Stimulated activated CD8-positive, alpha-beta memory T cell treated with anti-CD3 and anti-CD28 coated beads, Interleukin-15, amount 100 ng/mL, for 1 hour (primary cell): Measurements from ENCODE around the gene MAGED2.
"Not testable (repeated sequence)": the region's sequence is repeated elsewhere in the genome, so short reads cannot be mapped to it uniquely, and the experiment has no call there.

Experiments used
- DNase-seq: peaks from one replicate; pipeline ENCODE4 v3.0.0-alpha.2; 2020; ENCODE audit warnings: low read depth

Gene MAGED2

GRCh38 chrX:54807524-54808108 lies at the start of gene MAGED2:
Gene MAGED2 (plus strand): TSS chrX:54807745. CDS start chrX:54809332, 1,587 bp downstream.
- peak; percentile 3 for DNase-seq

- no peak for DNase-seq
These were observed 49.2 kb upstream of the MAGED2 start for GRCh38 chrX:54758114-54759055.

GRCh38 chrX:54774391-54775094 lies 33.0 kb upstream of the MAGED2 start:
- not testable (repeated sequence) for DNase-seq

GRCh38 chrX:54776061-54776460 lies 31.5 kb upstream of the MAGED2 start:
- no peak for DNase-seq

GRCh38 chrX:54776987-54777672 lies 30.4 kb upstream of the MAGED2 start:
- no peak for DNase-seq

- DNase-seq = no peak
These were observed 21.6 kb upstream of the MAGED2 start for GRCh38 chrX:54785901-54786300.

GRCh38 chrX:54786967-54787366 lies 20.6 kb upstream of the MAGED2 start:
- peak; percentile 8 for DNase-seq

GRCh38 chrX:54788446-54788845 lies 19.1 kb upstream of the MAGED2 start:
- no peak for DNase-seq

- not testable (repeated sequence) for DNase-seq
These were observed 18.1 kb upstream of the MAGED2 start for GRCh38 chrX:54789405-54789804.

- DNase-seq = no peak
These were observed 13.5 kb upstream of the MAGED2 start for GRCh38 chrX:54794028-54794427.

GRCh38 chrX:54794795-54795194 lies 12.8 kb upstream of the MAGED2 start:
- DNase-seq = no peak

GRCh38 chrX:54798137-54798536 lies 9.4 kb upstream of the MAGED2 start, which contains the start of gene ITIH6:
Gene ITIH6 (minus strand): TSS chrX:54798255. CDS start chrX:54798210, 45 bp downstream.
- DNase-seq = no peak

GRCh38 chrX:54799046-54799445 lies 8.5 kb upstream of the MAGED2 start:
- DNase-seq = no peak

- DNase-seq = peak; percentile 5
These were observed 612 bp downstream of the MAGED2 start for GRCh38 chrX:54808109-54808604.

GRCh38 chrX:54808605-54809483 lies 1.3 kb downstream of the MAGED2 start:
- peak; percentile 64 for DNase-seq

GRCh38 chrX:54810532-54810931 lies 3.0 kb downstream of the MAGED2 start:
- DNase-seq = no peak

GRCh38 chrX:54811301-54811885 lies 3.8 kb downstream of the MAGED2 start:
- no peak for DNase-seq

GRCh38 chrX:54812306-54812705 lies 4.8 kb downstream of the MAGED2 start:
- DNase-seq = no peak

- DNase-seq = no peak
These were observed 9.8 kb downstream of the MAGED2 start for GRCh38 chrX:54817220-54817820.

GRCh38 chrX:54818221-54818620 lies 10.7 kb downstream of the MAGED2 start:
- no peak for DNase-seq
